ENCODE results near the gene TRIM3. TPM values are rescaled to one million over a fixed set of nuclear protein-coding genes. Genes with fewer than 3 reads are reported as not detected.

Gene TRIM3
- total RNA-seq, 1 donor from 2014 or later: 28.2 TPM

GRCh38 chr11:6402561-6402981, 71.2 kb downstream of the TRIM3 start:
- DNase-seq (ENCODE audit: low read depth): no peak

GRCh38 chr11:6402061-6402470, 71.7 kb downstream of the TRIM3 start:
- DNase-seq (ENCODE audit: low read depth): no peak

- no peak for DNase-seq (ENCODE audit: low read depth)
These were observed 72.3 kb downstream of the TRIM3 start for GRCh38 chr11:6401464-6401863.

- no peak for DNase-seq (ENCODE audit: low read depth)
These were observed 73.1 kb downstream of the TRIM3 start for GRCh38 chr11:6400431-6401345.

Other genes starting within 250 kb of the TRIM3 start
- gene FHIP1B, start 239.3 kb downstream of the TRIM3 start, total RNA-seq: 26.4 and 36.6 TPM in 2 replicates
- 0.10 TPM in 1 of 2 replicates, not detected in the other for gene CNGA4, start 234.9 kb downstream of the TRIM3 start, total RNA-seq
- not detected in 2 replicates for gene CCKBR, start 214.1 kb downstream of the TRIM3 start, total RNA-seq
- gene CAVIN3, start 153.4 kb downstream of the TRIM3 start, total RNA-seq: 124 and 168 TPM in 2 replicates
- gene SMPD1, start 83.5 kb downstream of the TRIM3 start, total RNA-seq: 86.0 and 92.6 TPM in 2 replicates
- gene APBB1, start 54.8 kb downstream of the TRIM3 start, total RNA-seq: 16.4 and 18.4 TPM in 2 replicates
- gene HPX, start 33.0 kb downstream of the TRIM3 start, total RNA-seq: not detected in 2 replicates
- gene ARFIP2, start 7.4 kb upstream of the TRIM3 start, total RNA-seq: 37.9 and 47.1 TPM in 2 replicates
- 31.5 and 35.3 TPM in 2 replicates for gene TIMM10B, start 7.6 kb upstream of the TRIM3 start, total RNA-seq
- gene DNHD1, start 23.3 kb upstream of the TRIM3 start, total RNA-seq: 5.6 and 7.8 TPM in 2 replicates
- gene RRP8, start 129.7 kb upstream of the TRIM3 start, total RNA-seq: 14.6 and 22.4 TPM in 2 replicates
- gene ILK, start 129.8 kb upstream of the TRIM3 start, total RNA-seq: 139 and 165 TPM in 2 replicates
- gene TAF10, start 138.3 kb upstream of the TRIM3 start, total RNA-seq: 84.2 and 145 TPM in 2 replicates
- gene TPP1, start 145.5 kb upstream of the TRIM3 start, total RNA-seq: 55.4 and 60.0 TPM in 2 replicates
- 0.73 and 0.78 TPM in 2 replicates for gene DCHS1, start 181.9 kb upstream of the TRIM3 start, total RNA-seq
- 48.7 and 88.0 TPM in 2 replicates for gene MRPL17, start 209.4 kb upstream of the TRIM3 start, total RNA-seq

Measured in myocyte (in vitro differentiated cells).